ENCODE measurements around the gene BRPF1.

The BRPF1 gene

GRCh38 chr3:9747267-9747666 is 15.7 kb downstream of the BRPF1 start:
- Histone ChIP-seq H4K20me1 (ENCODE audit: insufficient read depth, low read length, poor library complexity, severe bottlenecking) (no peaks in the 10 kb centered on the region), H3K79me2 (ENCODE audit: insufficient read depth, low read length) (peaks cover 21% of the 10 kb centered on the region), H3F3A (ENCODE audit: low read depth) (no peaks in the 10 kb centered on the region), H3K9me2 (replicated peaks; ENCODE audit: low read depth, low read length) (no peaks in the 10 kb centered on the region), H2AFZ (ENCODE audit: low read length) (no peak overlapping the region), H3K27me3 (ENCODE audit: insufficient read depth, low read length, poor library complexity, severe bottlenecking) (no peaks in the 10 kb centered on the region), H3K9me3 (ENCODE audit: insufficient read depth, low read depth, low read length) (no peaks in the 10 kb centered on the region), H3K4me2 (ENCODE audit: low read depth, low read length, poor library complexity, severe bottlenecking) (no peak overlapping the region), H3K9ac (ENCODE audit: low read depth, low read length, poor library complexity, severe bottlenecking) (no peak overlapping the region), H3K4me3 (ENCODE audit: low read length, poor library complexity, severe bottlenecking) (no peak overlapping the region), H3K36me3 (ENCODE audit: insufficient read depth, low read length) (peaks cover 64% of the 10 kb centered on the region; the same call in 1 of the 2 replicates), H3K4me1 (ENCODE audit: insufficient read depth, low read length, poor library complexity, severe bottlenecking) (peaks cover 27% of the 10 kb centered on the region)
- TF ChIP-seq EZH2phosphoT487 (IDR thresholded peaks at IDR 0.05; ENCODE audit: borderline replicate concordance), result no peak
- no peak for TF ChIP-seq CTCF (conservative IDR thresholded peaks at IDR 0.05; ENCODE audit: low read length)

- Histone ChIP-seq H3K36me3 (ENCODE audit: insufficient read depth, low read length) (peaks cover 57% of the 10 kb centered on the region; the same call in 1 of the 2 replicates), H3K79me2 (ENCODE audit: insufficient read depth, low read length) (peaks cover 28% of the 10 kb centered on the region), H3F3A (ENCODE audit: low read depth) (no peaks in the 10 kb centered on the region), H2AFZ (ENCODE audit: low read length) (no peak overlapping the region), H3K9ac (ENCODE audit: low read depth, low read length, poor library complexity, severe bottlenecking) (no peak overlapping the region), H4K20me1 (ENCODE audit: insufficient read depth, low read length, poor library complexity, severe bottlenecking) (no peaks in the 10 kb centered on the region), H3K4me1 (ENCODE audit: insufficient read depth, low read length, poor library complexity, severe bottlenecking) (peaks cover 33% of the 10 kb centered on the region), H3K9me3 (ENCODE audit: insufficient read depth, low read depth, low read length) (no peaks in the 10 kb centered on the region), H3K4me3 (ENCODE audit: low read length, poor library complexity, severe bottlenecking) (no peak overlapping the region), H3K27me3 (ENCODE audit: insufficient read depth, low read length, poor library complexity, severe bottlenecking) (no peaks in the 10 kb centered on the region), H3K4me2 (ENCODE audit: low read depth, low read length, poor library complexity, severe bottlenecking) (no peak overlapping the region), H3K9me2 (replicated peaks; ENCODE audit: low read depth, low read length) (no peaks in the 10 kb centered on the region)
- TF ChIP-seq EZH2phosphoT487 (IDR thresholded peaks at IDR 0.05; ENCODE audit: borderline replicate concordance) (no peak), CTCF (conservative IDR thresholded peaks at IDR 0.05; ENCODE audit: low read length) (no peak)
Observed at GRCh38 chr3:9748031-9748430, 16.5 kb downstream of the BRPF1 start.

- H2AFZ ChIP-seq (ENCODE audit: low read length), result 0 out of 2 replicates have a peak overlapping the region, but pooled peaks have one; percentile 24
- peak overlapping the region; percentile 93 for H3K4me3 ChIP-seq (ENCODE audit: low read length, poor library complexity, severe bottlenecking)
- H3K36me3 ChIP-seq (ENCODE audit: insufficient read depth, low read length), result peaks cover 44% of the 10 kb centered on the region; the same call in 1 of the 2 replicates
Observed at GRCh38 chr3:9749296-9749644, 17.7 kb downstream of the BRPF1 start.

More at GRCh38 chr3:9749296-9749644, 17.7 kb downstream of the BRPF1 start:
- TF ChIP-seq EZH2phosphoT487 (IDR thresholded peaks at IDR 0.05; ENCODE audit: borderline replicate concordance), result no peak
- TF ChIP-seq CTCF (conservative IDR thresholded peaks at IDR 0.05; ENCODE audit: low read length), result no peak
- Histone ChIP-seq H3K4me1 (ENCODE audit: insufficient read depth, low read length, poor library complexity, severe bottlenecking) (peaks cover 38% of the 10 kb centered on the region), H3K27me3 (ENCODE audit: insufficient read depth, low read length, poor library complexity, severe bottlenecking) (no peaks in the 10 kb centered on the region), H3K9me3 (ENCODE audit: insufficient read depth, low read depth, low read length) (no peaks in the 10 kb centered on the region), H3K4me2 (ENCODE audit: low read depth, low read length, poor library complexity, severe bottlenecking) (peak overlapping the region; percentile 90), H3K79me2 (ENCODE audit: insufficient read depth, low read length) (peaks cover 34% of the 10 kb centered on the region), H3F3A (ENCODE audit: low read depth) (no peaks in the 10 kb centered on the region), H3K9me2 (replicated peaks; ENCODE audit: low read depth, low read length) (no peaks in the 10 kb centered on the region), H4K20me1 (ENCODE audit: insufficient read depth, low read length, poor library complexity, severe bottlenecking) (no peaks in the 10 kb centered on the region), H3K9ac (ENCODE audit: low read depth, low read length, poor library complexity, severe bottlenecking) (peak overlapping the region; percentile 88)

Data from Loucy (cell line).